HCT116 (cell line): ENCODE measurements around the gene PIK3R1. TPM values are rescaled to one million over a fixed set of nuclear protein-coding genes. Genes with fewer than 3 reads are reported as not detected.

Experiments used
- ATAC-seq: fragments of 200-7000 bp; cut with Tn5 transposase; 2 replicates; pipeline ENCODE4 v1.9.1; 2020; ENCODE audit warnings: mild to moderate bottlenecking, moderate library complexity
- BruUV-seq: library from RNA; stranded (reverse); fragments of 400-500 nt; replicated peaks from 2 replicates; lab custom pipeline; 2021; lab: Mats Ljungman, UMichigan
- CTCF ChIA-PET: fragments of 300-600 bp; sonication (Branson Sonifier 250); formaldehyde crosslinking; loops from one replicate; lab custom pipeline; 2021; ENCODE audit warnings: antibody characterized with exemption; lab: Charles Lee
- POLR2A ChIA-PET: fragments of 300-600, 350-600 bp; sonication (Branson Sonifier 250); formaldehyde crosslinking; loops from one replicate; lab custom pipeline; 2021; ENCODE audit warnings: antibody characterized with exemption; lab: Charles Lee
- RAD21 ChIA-PET, 2 experiments: fragments of 300-600 bp; sonication (Branson Sonifier 250); formaldehyde crosslinking; loops; one replicate each; lab custom pipeline; 2023; ENCODE audit warnings: low total read pairs in 2 of 2; ENCODE audit not compliant: uncharacterized antibody in 2 of 2, unreplicated experiment in 2 of 2, low non-redundant PET in 1 of 2; lab: Charles Lee
- DNase-seq: peaks from one replicate; pipeline ENCODE4 v3.0.0-alpha.2; 2010; ENCODE audit warnings: low read depth, low spot score
- H2AFZ ChIP-seq: fragments of 200-600 bp; shearing (Covaris generic), sonication (generic); 2 replicates; pipeline ENCODE4 v1.6.1; 2017; ENCODE audit warnings: low read depth, mixed run types, mixed read lengths, antibody characterized with exemption, low read length; ENCODE audit not compliant: poor library complexity, severe bottlenecking
- H3K27ac ChIP-seq: 2 replicates; pipeline ENCODE4 v1.5.1; 2012; ENCODE audit warnings: low read depth, low read length
- H3K27me3 ChIP-seq: fragments of 200-600 bp; sonication (generic); 2 replicates; pipeline ENCODE4 v1.6.1; 2016; ENCODE audit warnings: mixed run types, low read length, mixed read lengths; ENCODE audit not compliant: insufficient read depth
- H3K36me3 ChIP-seq, 2 experiments: fragments of 200-500 bp in 1 of 2; fragments of 200-600 bp in 1 of 2; sonication (Bioruptor generic) in 1 of 2; sonication (generic) in 1 of 2; 2 replicates each; pipeline versions ENCODE4 v1.5.1 to v1.6.1; 2014 to 2016; ENCODE audit warnings: low read length in 2 of 2, inconsistent platforms in 1 of 2, mixed read lengths in 1 of 2, mixed run types in 1 of 2; ENCODE audit not compliant: insufficient read depth in 2 of 2, control insufficient read depth in 1 of 2
- H3K4me1 ChIP-seq, 2 experiments: fragments of 200-600 bp in 1 of 2; sonication (generic) in 1 of 2; 2 replicates each; pipeline versions ENCODE4 v1.5.1 to v1.6.1; 2012 to 2017; ENCODE audit warnings: low read length in 2 of 2, inconsistent platforms in 1 of 2, mild to moderate bottlenecking in 1 of 2, mixed read lengths in 1 of 2, mixed run types in 1 of 2, moderate library complexity in 1 of 2; ENCODE audit not compliant: insufficient read depth in 2 of 2, control insufficient read depth in 1 of 2
- H3K4me2 ChIP-seq: fragments of 200-600 bp; sonication (generic); 2 replicates; pipeline ENCODE4 v1.6.1; 2017; ENCODE audit warnings: mixed run types, low read length, mixed read lengths
- H3K4me3 ChIP-seq, 2 experiments: fragments of 200-600 bp in 1 of 2; sonication (generic) in 1 of 2; replicated peaks in 1 of 2; 2 replicates each; pipeline ENCODE4 v1.5.1; 2011 to 2016; ENCODE audit warnings: low read length in 2 of 2, control low read depth in 1 of 2, low read depth in 1 of 2, mild to moderate bottlenecking in 1 of 2, mixed read lengths in 1 of 2, mixed run types in 1 of 2
- H3K79me2 ChIP-seq: fragments of 200-600 bp; sonication (generic); 2 replicates; pipeline ENCODE4 v1.6.1; 2017; ENCODE audit warnings: mild to moderate bottlenecking, mixed run types, low read length, moderate library complexity, mixed read lengths; ENCODE audit not compliant: insufficient read depth
- H3K9ac ChIP-seq: fragments of 200-600 bp; sonication (generic); 2 replicates; pipeline ENCODE4 v1.6.1; 2016; ENCODE audit warnings: low read length, mixed read lengths
- H3K9me2 ChIP-seq: fragments of 200-600 bp; sonication (generic), shearing (Covaris generic); 2 replicates; pipeline ENCODE4 v1.6.1; 2017; ENCODE audit warnings: mixed run types, mild to moderate bottlenecking, moderate library complexity; ENCODE audit not compliant: insufficient read depth
- H3K9me3 ChIP-seq, 2 experiments: fragments of 200-500 bp in 1 of 2; fragments of 200-600 bp in 1 of 2; sonication (Bioruptor generic) in 1 of 2; sonication (generic) in 1 of 2; 2 replicates each; pipeline ENCODE4 v1.6.1; 2014 to 2017; ENCODE audit warnings: low read length in 2 of 2, mixed read lengths in 2 of 2, inconsistent platforms in 1 of 2, low read depth in 1 of 2, mild to moderate bottlenecking in 1 of 2, mixed run types in 1 of 2, moderate library complexity in 1 of 2; ENCODE audit not compliant: control insufficient read depth in 1 of 2, insufficient read depth in 1 of 2
- H4K20me1 ChIP-seq: fragments of 200-600 bp; sonication (generic), shearing (Covaris generic); 2 replicates; pipeline ENCODE4 v1.6.1; 2017; ENCODE audit warnings: mixed run types, mild to moderate bottlenecking, moderate library complexity; ENCODE audit not compliant: insufficient read depth
- CBX3 ChIP-seq: IDR thresholded peaks from 2 replicates; pipeline ENCODE4 v1.6.1; 2012; ENCODE audit warnings: low read depth
- EZH2 ChIP-seq: fragments of 200-600 bp; sonication (generic); IDR thresholded peaks from 2 replicates; pipeline ENCODE4 v1.6.1; 2017; ENCODE audit warnings: antibody characterized with exemption, mixed run types
- FOSL1 ChIP-seq: IDR thresholded peaks from 2 replicates; pipeline ENCODE4 v1.6.1; 2012; ENCODE audit warnings: low read depth
- JUND ChIP-seq: IDR thresholded peaks from 2 replicates; pipeline ENCODE4 v1.6.1; 2012
- POLR2A ChIP-seq: IDR thresholded peaks from 2 replicates; pipeline ENCODE4 v1.7.0; 2011; ENCODE audit warnings: borderline replicate concordance; ENCODE audit not compliant: insufficient read depth, insufficient read length; ENCODE audit errors: extremely low read depth
- RAD21 ChIP-seq: IDR thresholded peaks from 2 replicates; pipeline ENCODE4 v1.6.1; 2012; ENCODE audit warnings: low read depth, mild to moderate bottlenecking
- SIN3A ChIP-seq: IDR thresholded peaks from 2 replicates; pipeline ENCODE4 v1.6.1; 2012; ENCODE audit warnings: low read depth
- SP1 ChIP-seq: IDR thresholded peaks from 2 replicates; pipeline ENCODE4 v1.6.1; 2012; ENCODE audit warnings: low read depth
- YY1 ChIP-seq: IDR thresholded peaks from 2 replicates; pipeline ENCODE4 v1.6.1; 2011; ENCODE audit warnings: low read length, low read depth, moderate library complexity, mild to moderate bottlenecking; ENCODE audit not compliant: insufficient replicate concordance; ENCODE audit errors: extremely low read depth
- ZFX ChIP-seq: fragments of 450-650 bp; IDR thresholded peaks from 2 replicates; pipeline ENCODE4 v1.6.1; 2017
- ZNF274 ChIP-seq: fragments of 200-500 bp; sonication (Bioruptor generic); IDR thresholded peaks from 2 replicates; pipeline ENCODE4 v1.6.1; 2014; ENCODE audit warnings: mild to moderate bottlenecking, low read depth, low read length, inconsistent platforms
- intact Hi-C: fragments of 100-400 bp; cut with micrococcal nuclease; formaldehyde crosslinking; loops from 2 replicates; pipeline ENCODE4 v1.10.0; 2022
- total RNA-seq: library from RNA; stranded (reverse); gene quantifications from one replicate; pipeline ENCODE4 v1.2.1, GENCODE V29; 2021; ENCODE audit not compliant: unreplicated experiment
- TF ChIP-seq, protein P1 (sequence below): IDR thresholded peaks from 2 replicates; pipeline ENCODE4 v1.6.1; 2011; ENCODE audit warnings: mild to moderate bottlenecking, low read length, moderate library complexity; ENCODE audit not compliant: insufficient replicate concordance; ENCODE audit errors: extremely low read depth
- TF ChIP-seq, protein P2 (sequence below): IDR thresholded peaks from 2 replicates; pipeline ENCODE4 v1.6.1; 2012; ENCODE audit warnings: low read depth

The PIK3R1 gene
- total RNA-seq, 1 experiment from 2014 or later, result 7.2 TPM

DNA sequence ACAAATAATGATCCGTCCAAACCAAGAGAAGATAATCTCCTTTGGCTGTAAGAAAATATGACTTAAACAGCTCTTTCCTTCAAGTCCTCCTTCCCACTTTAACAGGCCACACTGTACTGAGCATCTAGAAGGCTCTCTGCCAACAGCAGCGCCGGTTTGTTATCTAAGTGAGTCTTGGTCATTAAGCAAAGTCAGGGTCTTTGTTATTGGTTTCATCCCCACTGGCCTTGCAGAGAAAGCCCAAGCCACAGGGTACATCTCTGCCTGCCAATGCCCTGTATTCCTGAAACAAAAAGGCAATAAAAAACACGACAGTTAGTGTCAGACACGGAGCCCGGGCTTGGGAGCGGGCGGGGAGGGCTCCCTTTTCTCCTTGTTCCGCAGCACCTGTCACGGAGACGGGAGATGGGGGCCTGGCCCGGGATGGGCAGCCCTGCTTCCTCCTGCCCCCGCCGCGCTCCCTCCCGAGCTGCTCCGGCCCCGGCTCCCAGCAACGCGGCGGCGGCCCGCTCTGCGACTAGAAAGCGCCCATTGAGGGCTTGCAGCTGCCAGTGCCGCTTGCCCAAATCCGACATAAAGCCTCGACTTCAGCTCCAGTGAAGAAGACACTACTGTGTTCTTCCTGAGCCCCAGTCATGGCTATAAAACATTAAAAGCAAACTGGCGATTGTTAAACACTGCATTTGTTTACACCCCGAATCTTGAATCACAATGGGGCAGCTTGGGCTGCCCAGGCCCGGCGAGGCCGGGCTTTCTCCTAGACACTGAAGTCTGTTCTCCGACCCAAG, 28.1 kb upstream of the PIK3R1 start:
- RAD21 ChIA-PET, result no interaction called here
- H3K9me2 ChIP-seq, result no peaks in the 10 kb centered on the region
- DNase-seq (no peak), ATAC-seq (no peak)
- no peak overlapping the region for H2AFZ ChIP-seq
- no peak for TF ChIP-seq POLR2A
- H3K4me3 ChIP-seq, result no peak overlapping the region
- no peaks in the 10 kb centered on the region for H3K79me2 ChIP-seq
- H3K9me3 ChIP-seq, result no peaks in the 10 kb centered on the region
- H3K4me1 ChIP-seq, result peaks cover 0 to 5% of the 10 kb centered on the region in 2 experiments; a peak in 2 of 4 replicates
- H4K20me1 ChIP-seq, result no peaks in the 10 kb centered on the region
- H3K4me2 ChIP-seq, result no peak overlapping the region
- H3K27ac ChIP-seq, result no peak overlapping the region
- H3K27me3 ChIP-seq, result no peaks in the 10 kb centered on the region
- intact Hi-C loops, result no loop called here
- H3K36me3 ChIP-seq, result no peaks in the 10 kb centered on the region
- POLR2A ChIA-PET, result no interaction called here
- H3K9ac ChIP-seq, result no peak overlapping the region
- BruUV-seq, result no TSS peak
- CTCF ChIA-PET, result no interaction called here

DNA sequence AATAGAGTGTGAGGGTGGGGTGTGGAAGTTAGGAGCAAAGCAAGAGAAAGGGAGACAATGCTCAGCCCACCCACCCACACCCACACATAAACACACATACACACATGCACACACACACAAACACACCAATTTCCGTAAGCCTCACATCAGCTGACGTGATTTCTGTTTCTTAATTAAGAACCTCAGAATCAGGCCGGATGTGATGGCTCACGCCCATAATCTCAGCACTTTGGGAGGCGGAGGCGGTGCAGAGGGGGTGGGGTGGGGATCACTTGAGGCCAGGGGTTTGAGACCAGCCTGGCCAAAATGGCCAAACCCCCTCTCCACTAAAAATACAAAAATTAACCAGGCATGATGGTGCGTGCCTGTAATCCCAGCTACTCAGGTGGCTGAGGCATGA, 26.4 kb upstream of the PIK3R1 start:
- no peaks in the 10 kb centered on the region for H3K36me3 ChIP-seq
- CTCF ChIA-PET, result no interaction called here
- no peaks in the 10 kb centered on the region for H3K9me2 ChIP-seq
- H3K79me2 ChIP-seq, result no peaks in the 10 kb centered on the region
- no peak overlapping the region for H3K4me2 ChIP-seq
- ATAC-seq (no peak), DNase-seq (no peak)
- intact Hi-C loops, result no loop called here
- H3K9ac ChIP-seq, result no peak overlapping the region
- RAD21 ChIA-PET, result no interaction called here
- H3K4me3 ChIP-seq, result no peak overlapping the region
- H3K4me1 ChIP-seq, result peaks cover 0 to 6% of the 10 kb centered on the region in 2 experiments; a peak in 2 of 4 replicates
- no peak overlapping the region for H2AFZ ChIP-seq
- H3K27ac ChIP-seq, result no peak overlapping the region
- H4K20me1 ChIP-seq, result no peaks in the 10 kb centered on the region
- no peaks in the 10 kb centered on the region for H3K27me3 ChIP-seq
- POLR2A ChIA-PET, result no interaction called here
- no peaks in the 10 kb centered on the region for H3K9me3 ChIP-seq
- no TSS peak for BruUV-seq
- TF ChIP-seq EZH2, result no peak
- no peak for TF ChIP-seq ZFX
- TF ChIP-seq SIN3A, result no peak
- TF ChIP-seq ZNF274, result no peak
- TF ChIP-seq RAD21, result no peak
- no peak for TF ChIP-seq YY1
- TF ChIP-seq, protein P1, sequence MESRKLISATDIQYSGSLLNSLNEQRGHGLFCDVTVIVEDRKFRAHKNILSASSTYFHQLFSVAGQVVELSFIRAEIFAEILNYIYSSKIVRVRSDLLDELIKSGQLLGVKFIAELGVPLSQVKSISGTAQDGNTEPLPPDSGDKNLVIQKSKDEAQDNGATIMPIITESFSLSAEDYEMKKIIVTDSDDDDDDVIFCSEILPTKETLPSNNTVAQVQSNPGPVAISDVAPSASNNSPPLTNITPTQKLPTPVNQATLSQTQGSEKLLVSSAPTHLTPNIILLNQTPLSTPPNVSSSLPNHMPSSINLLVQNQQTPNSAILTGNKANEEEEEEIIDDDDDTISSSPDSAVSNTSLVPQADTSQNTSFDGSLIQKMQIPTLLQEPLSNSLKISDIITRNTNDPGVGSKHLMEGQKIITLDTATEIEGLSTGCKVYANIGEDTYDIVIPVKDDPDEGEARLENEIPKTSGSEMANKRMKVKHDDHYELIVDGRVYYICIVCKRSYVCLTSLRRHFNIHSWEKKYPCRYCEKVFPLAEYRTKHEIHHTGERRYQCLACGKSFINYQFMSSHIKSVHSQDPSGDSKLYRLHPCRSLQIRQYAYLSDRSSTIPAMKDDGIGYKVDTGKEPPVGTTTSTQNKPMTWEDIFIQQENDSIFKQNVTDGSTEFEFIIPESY, result no peak
- TF ChIP-seq JUND, result no peak
- TF ChIP-seq CBX3, result no peak
- TF ChIP-seq, protein P2, sequence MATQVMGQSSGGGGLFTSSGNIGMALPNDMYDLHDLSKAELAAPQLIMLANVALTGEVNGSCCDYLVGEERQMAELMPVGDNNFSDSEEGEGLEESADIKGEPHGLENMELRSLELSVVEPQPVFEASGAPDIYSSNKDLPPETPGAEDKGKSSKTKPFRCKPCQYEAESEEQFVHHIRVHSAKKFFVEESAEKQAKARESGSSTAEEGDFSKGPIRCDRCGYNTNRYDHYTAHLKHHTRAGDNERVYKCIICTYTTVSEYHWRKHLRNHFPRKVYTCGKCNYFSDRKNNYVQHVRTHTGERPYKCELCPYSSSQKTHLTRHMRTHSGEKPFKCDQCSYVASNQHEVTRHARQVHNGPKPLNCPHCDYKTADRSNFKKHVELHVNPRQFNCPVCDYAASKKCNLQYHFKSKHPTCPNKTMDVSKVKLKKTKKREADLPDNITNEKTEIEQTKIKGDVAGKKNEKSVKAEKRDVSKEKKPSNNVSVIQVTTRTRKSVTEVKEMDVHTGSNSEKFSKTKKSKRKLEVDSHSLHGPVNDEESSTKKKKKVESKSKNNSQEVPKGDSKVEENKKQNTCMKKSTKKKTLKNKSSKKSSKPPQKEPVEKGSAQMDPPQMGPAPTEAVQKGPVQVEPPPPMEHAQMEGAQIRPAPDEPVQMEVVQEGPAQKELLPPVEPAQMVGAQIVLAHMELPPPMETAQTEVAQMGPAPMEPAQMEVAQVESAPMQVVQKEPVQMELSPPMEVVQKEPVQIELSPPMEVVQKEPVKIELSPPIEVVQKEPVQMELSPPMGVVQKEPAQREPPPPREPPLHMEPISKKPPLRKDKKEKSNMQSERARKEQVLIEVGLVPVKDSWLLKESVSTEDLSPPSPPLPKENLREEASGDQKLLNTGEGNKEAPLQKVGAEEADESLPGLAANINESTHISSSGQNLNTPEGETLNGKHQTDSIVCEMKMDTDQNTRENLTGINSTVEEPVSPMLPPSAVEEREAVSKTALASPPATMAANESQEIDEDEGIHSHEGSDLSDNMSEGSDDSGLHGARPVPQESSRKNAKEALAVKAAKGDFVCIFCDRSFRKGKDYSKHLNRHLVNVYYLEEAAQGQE, result no peak
- TF ChIP-seq SP1, result no peak
- TF ChIP-seq FOSL1, result no peak
